Keratinocyte (primary cell): ENCODE measurements around the gene ACAP3. TPM values are rescaled to one million over a fixed set of nuclear protein-coding genes. Genes with fewer than 3 reads are reported as not detected.
A peak's percentile ranks its signal among the peaks of the same experiment; 100 is the strongest.

ENCODE experiments used
- DNase-seq: peaks from one replicate; pipeline ENCODE4 v3.0.0-alpha.2; 2011; ENCODE audit warnings: low read depth, missing footprints, low spot score
- FAIRE-seq: peaks from 2 replicates; lab custom pipeline; 2011; peaks lifted over from hg19 to GRCh38; lab: Jason Lieb, UNC
- H2AFZ ChIP-seq: 2 replicates; pipeline ENCODE4 v1.6.0; 2012; ENCODE audit warnings: low read length, control low read depth, inconsistent platforms; ENCODE audit not compliant: control insufficient read depth
- H3K27ac ChIP-seq: 2 replicates; pipeline ENCODE4 v1.5.1; 2011; ENCODE audit warnings: low read length; ENCODE audit not compliant: control insufficient read depth, insufficient read depth
- H3K27me3 ChIP-seq: 3 replicates; pipeline ENCODE4 v1.6.0; 2011; ENCODE audit warnings: low read length; ENCODE audit not compliant: control insufficient read depth, insufficient read depth; ENCODE audit errors: extremely low read depth
- H3K36me3 ChIP-seq, 2 experiments: 2 replicates in 1 of 2; 3 replicates in 1 of 2; pipeline ENCODE4 v1.5.1; 2011; ENCODE audit warnings: low read length in 2 of 2, mild to moderate bottlenecking in 1 of 2; ENCODE audit not compliant: control insufficient read depth in 2 of 2, insufficient read depth in 2 of 2; ENCODE audit errors: extremely low read depth in 1 of 2
- H3K4me1 ChIP-seq: 3 replicates; pipeline ENCODE4 v1.5.1; 2011; ENCODE audit warnings: low read length; ENCODE audit not compliant: control insufficient read depth, insufficient read depth; ENCODE audit errors: extremely low read depth
- H3K4me2 ChIP-seq: 3 replicates; pipeline ENCODE4 v1.6.0; 2011; ENCODE audit warnings: low read depth, low read length; ENCODE audit not compliant: control insufficient read depth, insufficient read depth; ENCODE audit errors: extremely low read depth
- H3K4me3 ChIP-seq, 3 experiments: fragments of 200-600 bp in 1 of 3; sonication (generic) in 1 of 3; 2 replicates in 2 of 3; 3 replicates in 1 of 3; pipeline ENCODE4 v1.5.1; 2011 to 2016; ENCODE audit warnings: low read length in 3 of 3, mild to moderate bottlenecking in 3 of 3, control low read depth in 2 of 3, inconsistent platforms in 1 of 3, low read depth in 1 of 3, mixed read lengths in 1 of 3, mixed run types in 1 of 3, moderate library complexity in 1 of 3; ENCODE audit not compliant: control insufficient read depth in 2 of 3, insufficient read depth in 2 of 3; ENCODE audit errors: extremely low read depth in 1 of 3
- H3K79me2 ChIP-seq: 2 replicates; pipeline ENCODE4 v1.6.0; 2012; ENCODE audit warnings: low read length; ENCODE audit not compliant: control insufficient read depth, insufficient read depth
- H3K9ac ChIP-seq: 3 replicates; pipeline ENCODE4 v1.6.0; 2011; ENCODE audit warnings: low read length; ENCODE audit not compliant: control insufficient read depth, insufficient read depth; ENCODE audit errors: extremely low read depth
- H3K9me1 ChIP-seq: 3 replicates; pipeline ENCODE4 v1.6.0; 2011; ENCODE audit warnings: low read length; ENCODE audit not compliant: control insufficient read depth, insufficient read depth; ENCODE audit errors: extremely low read depth
- H3K9me3 ChIP-seq: 2 replicates; pipeline ENCODE4 v1.5.1; 2012; ENCODE audit warnings: low read depth, low read length; ENCODE audit not compliant: control insufficient read depth
- H4K20me1 ChIP-seq: 3 replicates; pipeline ENCODE4 v1.6.0; 2011; ENCODE audit warnings: low read length; ENCODE audit not compliant: control insufficient read depth, insufficient read depth; ENCODE audit errors: extremely low read depth
- EZH2 ChIP-seq: IDR thresholded peaks from one replicate; pipeline ENCODE4 v1.6.1; 2012; ENCODE audit warnings: inconsistent platforms, mild to moderate bottlenecking, low read length, moderate library complexity
- dilution Hi-C: fragments of 300-500 bp; cut with MboI; formaldehyde crosslinking; loops from one replicate; pipeline ENCODE4 v1.7.0; 2020; ENCODE audit warnings: low sequenced_read_pairs; ENCODE audit not compliant: extremely low pct_ligation_motif_present
- polyA plus RNA-seq, 5 experiments: library from polyadenylated mRNA; depleted of rRNA in 3 of 5; stranded (reverse) in 3 of 5; stranded (forward) in 1 of 5; unstranded in 1 of 5; fragments of >200 nt; gene quantifications; 1 replicate in 1 of 5; 2 replicates in 3 of 5; 3 replicates in 1 of 5; pipeline versions ENCODE4 v1.2.1 to v1.2.3, GENCODE V29; 2011 to 2012; ENCODE audit warnings: missing spikeins in 2 of 5, low read depth in 1 of 5, low replicate concordance in 1 of 5
- TF ChIP-seq, protein P1 (sequence below), 3 experiments: IDR thresholded peaks in 1 of 3; conservative IDR thresholded peaks in 1 of 3; optimal IDR thresholded peaks in 1 of 3; 2 replicates in 2 of 3; 3 replicates in 1 of 3; pipeline versions ENCODE3 to v1.5.1; 2011; ENCODE audit warnings: low read length in 3 of 3, mild to moderate bottlenecking in 3 of 3, moderate library complexity in 2 of 3, control low read depth in 1 of 3, inconsistent platforms in 1 of 3; ENCODE audit not compliant: insufficient read depth in 2 of 3; ENCODE audit errors: extremely low read depth in 1 of 3

Gene ACAP3
- polyA plus RNA-seq, 1 donor (not counting 4 experiments of a cell fraction or from before 2014, with no cell fraction given) = 17.4 TPM

DNA sequence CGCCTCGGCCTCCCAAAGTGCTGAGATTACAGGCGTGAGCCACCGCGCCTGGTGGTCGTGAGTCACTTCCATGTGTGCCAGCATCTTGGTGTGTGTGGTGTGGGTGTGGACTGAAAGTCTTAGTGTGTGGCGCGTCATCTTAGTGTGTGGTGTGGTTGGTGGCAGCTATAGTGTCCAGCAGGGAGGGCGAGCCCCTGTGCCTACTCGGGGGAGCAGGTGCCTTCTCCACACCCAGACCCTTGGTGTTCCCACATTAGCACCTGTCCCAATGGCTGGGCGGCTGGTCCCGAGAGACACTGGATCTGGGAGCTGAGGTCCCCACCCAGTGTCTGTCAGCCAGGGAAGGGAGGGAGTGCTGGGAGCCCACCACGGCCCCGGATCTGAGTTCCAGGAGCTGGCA lies 24.7 kb downstream of the ACAP3 start:
- DNase-seq = no peak
- Histone ChIP-seq H3K36me3 (no peaks in the 10 kb centered on the region), H3K4me1 (peaks cover 12% of the 10 kb centered on the region), H3K9ac (no peak overlapping the region), H3K27ac (no peak overlapping the region), H2AFZ (no peak overlapping the region), H3K9me1 (no peaks in the 10 kb centered on the region), H4K20me1 (no peaks in the 10 kb centered on the region), H3K27me3 (no peaks in the 10 kb centered on the region), H3K4me2 (no peak overlapping the region), H3K9me3 (no peaks in the 10 kb centered on the region), H3K79me2 (no peaks in the 10 kb centered on the region), H3K4me3 (no peak overlapping the region)
- TF ChIP-seq, protein P1, sequence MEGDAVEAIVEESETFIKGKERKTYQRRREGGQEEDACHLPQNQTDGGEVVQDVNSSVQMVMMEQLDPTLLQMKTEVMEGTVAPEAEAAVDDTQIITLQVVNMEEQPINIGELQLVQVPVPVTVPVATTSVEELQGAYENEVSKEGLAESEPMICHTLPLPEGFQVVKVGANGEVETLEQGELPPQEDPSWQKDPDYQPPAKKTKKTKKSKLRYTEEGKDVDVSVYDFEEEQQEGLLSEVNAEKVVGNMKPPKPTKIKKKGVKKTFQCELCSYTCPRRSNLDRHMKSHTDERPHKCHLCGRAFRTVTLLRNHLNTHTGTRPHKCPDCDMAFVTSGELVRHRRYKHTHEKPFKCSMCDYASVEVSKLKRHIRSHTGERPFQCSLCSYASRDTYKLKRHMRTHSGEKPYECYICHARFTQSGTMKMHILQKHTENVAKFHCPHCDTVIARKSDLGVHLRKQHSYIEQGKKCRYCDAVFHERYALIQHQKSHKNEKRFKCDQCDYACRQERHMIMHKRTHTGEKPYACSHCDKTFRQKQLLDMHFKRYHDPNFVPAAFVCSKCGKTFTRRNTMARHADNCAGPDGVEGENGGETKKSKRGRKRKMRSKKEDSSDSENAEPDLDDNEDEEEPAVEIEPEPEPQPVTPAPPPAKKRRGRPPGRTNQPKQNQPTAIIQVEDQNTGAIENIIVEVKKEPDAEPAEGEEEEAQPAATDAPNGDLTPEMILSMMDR (optimal IDR thresholded peaks at IDR 0.05 in 1 of 3, IDR thresholded peaks at IDR 0.05 in 1 of 3, conservative IDR thresholded peaks at IDR 0.05 in 1 of 3; ENCODE audit: extremely low read depth in 1 of 3, insufficient read depth in 2 of 3, low read length in 3 of 3) = no peak
- no peak for TF ChIP-seq EZH2
- dilution Hi-C loops = no loop called here
- FAIRE-seq = no peak

DNA sequence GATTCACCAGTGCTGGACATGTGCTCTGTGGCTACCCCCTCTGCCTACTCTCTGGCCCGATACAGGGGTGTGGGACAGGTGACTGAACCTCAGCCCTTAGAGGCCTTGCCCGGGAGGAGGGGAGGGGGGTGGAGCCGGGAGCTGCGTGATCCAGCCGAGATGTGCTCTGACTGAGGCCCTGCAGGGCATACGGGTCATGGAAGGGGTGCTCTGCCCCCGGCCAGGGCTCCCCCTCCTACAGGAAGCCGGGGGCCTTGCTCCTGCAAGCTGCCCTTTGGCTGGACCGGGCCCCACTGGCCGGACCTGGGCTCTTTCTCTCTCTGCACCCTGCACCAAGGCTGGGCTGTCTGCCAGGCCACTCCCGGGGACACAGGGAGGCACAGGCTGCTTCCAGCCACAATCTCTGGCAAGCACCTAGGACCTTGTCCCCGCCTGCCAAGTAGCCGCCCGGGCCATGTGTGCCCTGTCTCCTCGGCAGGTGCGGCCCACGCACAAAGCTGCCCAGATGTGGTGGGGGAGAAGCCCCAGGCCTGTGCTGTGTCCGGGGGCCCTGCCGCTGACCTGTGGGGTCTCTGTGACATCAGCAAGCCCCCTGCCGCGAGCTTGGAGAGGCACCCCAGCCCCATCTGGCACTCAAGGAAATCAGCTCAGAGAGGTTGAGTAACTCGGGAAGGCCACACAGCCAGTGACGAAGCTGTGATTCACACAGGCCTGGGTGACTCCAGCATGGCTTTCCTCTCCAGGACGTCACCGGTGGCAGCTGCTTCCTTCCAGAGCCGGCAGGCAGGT lies 26.0 kb downstream of the ACAP3 start:
- Histone ChIP-seq H3K4me1 (peaks cover 12% of the 10 kb centered on the region), H3K4me2 (peak overlapping the region; percentile 22), H3K27ac (no peak overlapping the region), H3K27me3 (no peaks in the 10 kb centered on the region), H4K20me1 (no peaks in the 10 kb centered on the region), H3K9ac (no peak overlapping the region), H3K79me2 (no peaks in the 10 kb centered on the region), H2AFZ (no peak overlapping the region), H3K9me3 (no peaks in the 10 kb centered on the region), H3K36me3 (no peaks in the 10 kb centered on the region), H3K4me3 (no peak overlapping the region), H3K9me1 (no peaks in the 10 kb centered on the region)
- dilution Hi-C loops = no loop called here
- TF ChIP-seq EZH2 = no peak
- TF ChIP-seq, protein P1 (optimal IDR thresholded peaks at IDR 0.05 in 1 of 3, IDR thresholded peaks at IDR 0.05 in 1 of 3, conservative IDR thresholded peaks at IDR 0.05 in 1 of 3; ENCODE audit: extremely low read depth in 1 of 3, insufficient read depth in 2 of 3, low read length in 3 of 3) = no peak
- DNase-seq = no peak
- FAIRE-seq = peak; percentile 78
